HEK293 (cell line): Measurements from ENCODE around the gene CCDC9.

Source experiments
- FEZF1 ChIP-seq: fragments of 450-650 bp; formaldehyde crosslinking; IDR thresholded peaks from 2 replicates; pipeline ENCODE4 v1.5.1; 2016; ENCODE audit warnings: missing biosample characterization, missing genetic modification characterization
- GFI1B ChIP-seq: fragments of 450-650 bp; formaldehyde crosslinking; IDR thresholded peaks from 2 replicates; pipeline ENCODE4 v1.5.1; 2016; ENCODE audit warnings: missing biosample characterization, missing genetic modification characterization
- GLI2 ChIP-seq: fragments of 450-650 bp; formaldehyde crosslinking; IDR thresholded peaks from 2 replicates; pipeline ENCODE4; 2017; ENCODE audit warnings: missing biosample characterization, missing genetic modification characterization, low read depth, borderline replicate concordance
- MZF1 ChIP-seq: fragments of 450-650 bp; formaldehyde crosslinking; IDR thresholded peaks from 2 replicates; pipeline ENCODE4 v1.5.1; 2017; ENCODE audit warnings: missing biosample characterization, missing genetic modification characterization, borderline replicate concordance
- SP2 ChIP-seq: fragments of 450-650 bp; formaldehyde crosslinking; IDR thresholded peaks from 2 replicates; pipeline ENCODE4 v1.5.1; 2016; ENCODE audit warnings: missing biosample characterization, missing genetic modification characterization
- ZNF146 ChIP-seq: fragments of 450-650 bp; formaldehyde crosslinking; IDR thresholded peaks from 2 replicates; pipeline ENCODE4 v1.5.1; 2016; ENCODE audit warnings: missing biosample characterization, missing genetic modification characterization
- ZNF148 ChIP-seq: fragments of 450-650 bp; formaldehyde crosslinking; IDR thresholded peaks from 2 replicates; pipeline ENCODE4 v1.5.0; 2017; ENCODE audit warnings: missing biosample characterization, missing genetic modification characterization, borderline replicate concordance
- ZNF26 ChIP-seq: fragments of 450-650 bp; formaldehyde crosslinking; IDR thresholded peaks from 2 replicates; pipeline ENCODE4 v1.5.1; 2016; ENCODE audit warnings: missing biosample characterization, missing genetic modification characterization
- ZNF302 ChIP-seq: fragments of 450-650 bp; formaldehyde crosslinking; IDR thresholded peaks from 2 replicates; pipeline ENCODE4 v1.5.1; 2016; ENCODE audit warnings: missing biosample characterization, missing genetic modification characterization, low read depth
- ZNF404 ChIP-seq: fragments of 450-650 bp; formaldehyde crosslinking; IDR thresholded peaks from 2 replicates; pipeline ENCODE4 v1.5.1; 2017; ENCODE audit warnings: missing biosample characterization, missing genetic modification characterization
- ZNF449 ChIP-seq: fragments of 450-650 bp; formaldehyde crosslinking; IDR thresholded peaks from 2 replicates; pipeline ENCODE4 v1.5.1; 2017; ENCODE audit warnings: missing biosample characterization, mild to moderate bottlenecking, missing genetic modification characterization, moderate library complexity
- ZNF518A ChIP-seq: fragments of 450-650 bp; formaldehyde crosslinking; conservative IDR thresholded peaks from 2 replicates; pipeline ENCODE4 v1.5.1; 2016; ENCODE audit warnings: low read depth, missing biosample characterization, missing genetic modification characterization
- ZNF529 ChIP-seq: fragments of 450-650 bp; formaldehyde crosslinking; IDR thresholded peaks from 2 replicates; pipeline ENCODE4 v1.5.1; 2017; ENCODE audit warnings: missing genetic modification characterization, missing biosample characterization; ENCODE audit not compliant: insufficient replicate concordance
- ZNF548 ChIP-seq: fragments of 450-650 bp; formaldehyde crosslinking; IDR thresholded peaks from 2 replicates; pipeline ENCODE4 v1.5.1; 2016; ENCODE audit warnings: missing biosample characterization, missing genetic modification characterization
- ZNF624 ChIP-seq: fragments of 450-650 bp; formaldehyde crosslinking; IDR thresholded peaks from 2 replicates; pipeline ENCODE4 v1.5.1; 2017; ENCODE audit warnings: missing biosample characterization, missing genetic modification characterization
- ZNF639 ChIP-seq: fragments of 450-650 bp; formaldehyde crosslinking; IDR thresholded peaks from 2 replicates; pipeline ENCODE4 v1.5.1; 2016; ENCODE audit warnings: missing biosample characterization, missing genetic modification characterization
- ZNF664 ChIP-seq: fragments of 450-650 bp; formaldehyde crosslinking; IDR thresholded peaks from 2 replicates; pipeline ENCODE4 v1.5.1; 2016; ENCODE audit warnings: missing biosample characterization, missing genetic modification characterization
- ZNF707 ChIP-seq: fragments of 450-650 bp; formaldehyde crosslinking; IDR thresholded peaks from 2 replicates; pipeline ENCODE4 v1.5.1; 2016; ENCODE audit warnings: missing biosample characterization, missing genetic modification characterization
- ZNF76 ChIP-seq: fragments of 450-650 bp; formaldehyde crosslinking; IDR thresholded peaks from 2 replicates; pipeline ENCODE4; 2016; ENCODE audit warnings: low read depth, missing biosample characterization, missing genetic modification characterization, borderline replicate concordance
- TF ChIP-seq, protein P1 (sequence below): fragments of 450-650 bp; formaldehyde crosslinking; IDR thresholded peaks from 2 replicates; pipeline ENCODE4 v1.5.1; 2016; ENCODE audit warnings: missing biosample characterization, missing genetic modification characterization
- TF ChIP-seq, protein P2 (sequence below): fragments of 450-650 bp; formaldehyde crosslinking; IDR thresholded peaks from 2 replicates; pipeline ENCODE4 v1.5.1; 2016; ENCODE audit warnings: missing biosample characterization, missing genetic modification characterization

CCDC9 gene

DNA sequence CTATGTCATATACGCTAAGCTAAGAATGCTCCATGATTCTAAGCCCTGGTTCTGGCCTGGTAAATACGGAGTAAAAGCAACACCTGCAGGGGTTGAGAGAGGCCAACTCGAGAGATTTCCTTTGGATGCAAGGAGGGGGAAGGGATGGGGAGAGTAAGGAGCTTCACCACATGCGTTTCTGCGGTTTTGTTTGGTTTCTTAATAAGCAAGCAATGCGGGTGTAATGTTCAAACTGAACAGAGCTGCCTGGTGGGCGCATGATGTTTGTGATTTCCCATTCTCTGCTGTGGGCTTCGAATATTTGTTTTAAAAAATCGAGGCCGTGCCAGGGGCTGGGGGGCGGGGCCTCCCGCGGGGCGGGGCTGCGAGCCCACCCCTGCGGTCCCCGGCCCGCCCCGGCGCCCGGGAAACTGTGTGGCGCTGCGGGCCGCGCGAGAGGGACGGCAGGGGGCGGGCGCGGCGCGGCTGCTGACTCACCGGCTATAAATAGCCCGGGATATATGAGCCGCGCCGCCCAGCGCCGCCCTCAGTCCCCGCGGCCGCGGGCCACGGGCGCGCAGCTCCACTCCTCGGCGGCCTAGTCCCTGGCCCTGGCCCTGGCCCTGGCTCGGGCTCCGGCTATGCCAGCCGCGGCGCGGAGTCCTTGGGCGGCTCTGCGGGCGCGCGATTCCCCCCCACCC lies 30.4 kb upstream of the CCDC9 start (continued):
- TF ChIP-seq, protein P1, sequence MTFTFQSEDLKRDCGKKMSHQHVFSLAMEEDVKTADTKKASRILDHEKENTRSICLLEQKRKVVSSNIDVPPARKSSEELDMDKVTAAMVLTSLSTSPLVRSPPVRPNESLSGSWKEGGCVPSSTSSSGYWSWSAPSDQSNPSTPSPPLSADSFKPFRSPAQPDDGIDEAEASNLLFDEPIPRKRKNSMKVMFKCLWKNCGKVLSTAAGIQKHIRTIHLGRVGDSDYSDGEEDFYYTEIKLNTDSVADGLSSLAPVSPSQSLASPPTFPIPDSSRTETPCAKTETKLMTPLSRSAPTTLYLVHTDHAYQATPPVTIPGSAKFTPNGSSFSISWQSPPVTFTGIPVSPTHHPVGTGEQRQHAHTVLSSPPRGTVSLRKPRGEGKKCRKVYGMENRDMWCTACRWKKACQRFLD (tag by site-specific recombination) = no peak
- TF ChIP-seq FEZF1 (tag by site-specific recombination) (no peak), ZNF148 (tag by site-specific recombination) (no peak), ZNF26 (tag by site-specific recombination) (no peak), ZNF302 (tag by site-specific recombination) (no peak), SP2 (tag by site-specific recombination) (no peak), ZNF529 (tag by site-specific recombination) (no peak), ZNF707 (no peak), ZNF639 (tag by site-specific recombination) (no peak), MZF1 (tag by site-specific recombination) (no peak), ZNF404 (tag by site-specific recombination) (no peak), GLI2 (no peak), ZNF624 (tag by site-specific recombination) (no peak), ZNF76 (tag by site-specific recombination) (no peak), ZNF449 (tag by site-specific recombination) (no peak), ZNF146 (no peak), ZNF548 (tag by site-specific recombination) (no peak), GFI1B (no peak), ZNF518A (tag by site-specific recombination) (no peak), ZNF664 (tag by site-specific recombination) (no peak)
- TF ChIP-seq, protein P2, sequence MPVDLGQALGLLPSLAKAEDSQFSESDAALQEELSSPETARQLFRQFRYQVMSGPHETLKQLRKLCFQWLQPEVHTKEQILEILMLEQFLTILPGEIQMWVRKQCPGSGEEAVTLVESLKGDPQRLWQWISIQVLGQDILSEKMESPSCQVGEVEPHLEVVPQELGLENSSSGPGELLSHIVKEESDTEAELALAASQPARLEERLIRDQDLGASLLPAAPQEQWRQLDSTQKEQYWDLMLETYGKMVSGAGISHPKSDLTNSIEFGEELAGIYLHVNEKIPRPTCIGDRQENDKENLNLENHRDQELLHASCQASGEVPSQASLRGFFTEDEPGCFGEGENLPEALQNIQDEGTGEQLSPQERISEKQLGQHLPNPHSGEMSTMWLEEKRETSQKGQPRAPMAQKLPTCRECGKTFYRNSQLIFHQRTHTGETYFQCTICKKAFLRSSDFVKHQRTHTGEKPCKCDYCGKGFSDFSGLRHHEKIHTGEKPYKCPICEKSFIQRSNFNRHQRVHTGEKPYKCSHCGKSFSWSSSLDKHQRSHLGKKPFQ = no peak
